ENCODE data around the gene TRIM8. TPM values are rescaled to one million over a fixed set of nuclear protein-coding genes. Genes with fewer than 3 reads are reported as not detected.

Gene TRIM8
- total and polyA plus RNA-seq, 2 of the 4 experiments (the other 2 are of a cell fraction): 25.5 to 126 TPM

GRCh38 chr10:102702742-102703141 is 58.5 kb downstream of the TRIM8 start:
- in situ Hi-C loops (cut with MboI; ENCODE audit: low sequenced_read_pairs): no loop called here

More at GRCh38 chr10:102702742-102703141, 58.5 kb downstream of the TRIM8 start:
- no peak overlapping the region for H4K8ac ChIP-seq (ENCODE audit: low read depth in 2 of 2, low read length in 2 of 2)
- no peak overlapping the region for H3K4ac ChIP-seq (ENCODE audit: low read depth, low read length)
- no peak overlapping the region for H2BK20ac ChIP-seq (ENCODE audit: low read depth, low read length)
- H4K5ac ChIP-seq (ENCODE audit: low read depth, low read length): no peak overlapping the region
- H2AK5ac ChIP-seq (ENCODE audit: low read depth, low read length): no peak overlapping the region
- ATAC-seq (ENCODE audit: low read depth) (no peak), DNase-seq (peak; percentile 40)
- H3K9ac ChIP-seq (ENCODE audit: low read depth, low read length): no peak overlapping the region
- H4K20me1 ChIP-seq (ENCODE audit: insufficient read depth, low read length): no peaks in the 10 kb centered on the region; the same call in 1 of the 2 replicates
- H2BK15ac ChIP-seq (ENCODE audit: low read depth, low read length): no peak overlapping the region
- ChIA-PET POLR2A (ENCODE audit: unreplicated experiment) (no interaction called here), CTCF (no interaction called here)
- TF ChIP-seq MAFK (IDR thresholded peaks at IDR 0.05; ENCODE audit: low read depth, low read length) (no peak), CHD1 (IDR thresholded peaks at IDR 0.05; ENCODE audit: low read depth, low read length) (no peak), BHLHE40 (IDR thresholded peaks at IDR 0.05; ENCODE audit: low read depth, low read length) (no peak), RAD21 (IDR thresholded peaks at IDR 0.05; ENCODE audit: low read length) (no peak), FOS (IDR thresholded peaks at IDR 0.05; ENCODE audit: low read depth, low read length) (no peak), ELK1 (IDR thresholded peaks at IDR 0.05; ENCODE audit: borderline replicate concordance, low read depth, low read length) (no peak), CEBPB (IDR thresholded peaks at IDR 0.05; ENCODE audit: low read depth, low read length) (no peak), RCOR1 (IDR thresholded peaks at IDR 0.05; ENCODE audit: insufficient replicate concordance, low read length) (no peak), SMC3 (IDR thresholded peaks at IDR 0.05; ENCODE audit: low read depth, low read length) (no peak), MXI1 (IDR thresholded peaks at IDR 0.05; ENCODE audit: borderline replicate concordance, low read depth, low read length) (no peak), USF2 (IDR thresholded peaks at IDR 0.05; ENCODE audit: low read depth, low read length) (no peak), POLR2A (IDR thresholded peaks at IDR 0.05; ENCODE audit: low read depth, low read length) (no peak), MAZ (IDR thresholded peaks at IDR 0.05; ENCODE audit: borderline replicate concordance, low read depth, low read length) (no peak), RFX5 (IDR thresholded peaks at IDR 0.05; ENCODE audit: low read depth, low read length) (no peak), CTCF (conservative IDR thresholded peaks at IDR 0.05; ENCODE audit: low read depth, low read length) (no peak), NFE2L2 (IDR thresholded peaks at IDR 0.05; ENCODE audit: low read depth, low read length) (no peak)
- H3K27ac ChIP-seq (ENCODE audit: insufficient read depth, low read length): no peak overlapping the region
- peaks cover 6% of the 10 kb centered on the region for H3K36me3 ChIP-seq (ENCODE audit: control insufficient read depth, insufficient read depth, low read length)
- H3K9me1 ChIP-seq (ENCODE audit: insufficient read depth, low read length): peaks cover 7% of the 10 kb centered on the region
- no peaks in the 10 kb centered on the region for H3K9me3 ChIP-seq (ENCODE audit: control insufficient read depth, insufficient read depth, low read length)
- H3K14ac ChIP-seq (replicated peaks; ENCODE audit: low read depth, low read length): no peak overlapping the region
- no TSS peak for BruUV-seq (replicated peaks)
- no peak overlapping the region for H2BK120ac ChIP-seq (ENCODE audit: low read depth, low read length)
- no peak overlapping the region for H3K56ac ChIP-seq (ENCODE audit: extremely low read depth, insufficient read depth, low read length)
- H2AFZ ChIP-seq (replicated peaks; ENCODE audit: low read length, poor library complexity): no peak overlapping the region
- H4K91ac ChIP-seq (ENCODE audit: insufficient read depth, low read depth, low read length): no peak overlapping the region
- H2BK5ac ChIP-seq (ENCODE audit: low read depth, low read length, poor library complexity, severe bottlenecking): no peak overlapping the region
- dilution Hi-C loops (cut with HindIII; ENCODE audit: low sequenced_read_pairs, unreplicated experiment) (no loop called here), intact Hi-C loops (cut with micrococcal nuclease) (no loop called here)
- H2AK9ac ChIP-seq (replicated peaks; ENCODE audit: low read depth, low read length, poor library complexity): no peak overlapping the region
- no peak overlapping the region for H3K18ac ChIP-seq (ENCODE audit: low read depth, low read length)
- no peak overlapping the region for H3K23ac ChIP-seq (ENCODE audit: low read depth, low read length)
- H3K4me1 ChIP-seq (ENCODE audit: control insufficient read depth, insufficient read depth, low read length): peaks cover 9% of the 10 kb centered on the region
- peaks cover 12 to 28% of the 10 kb centered on the region in 2 experiments; a peak in 3 of 4 replicates for H3K79me1 ChIP-seq (ENCODE audit: low read depth in 1 of 2, low read length in 2 of 2)
- no peak overlapping the region for H3K4me3 ChIP-seq (ENCODE audit: insufficient read depth, low read depth, low read length)
- no peak overlapping the region for H3K4me2 ChIP-seq (ENCODE audit: low read depth, low read length)
- no peaks in the 10 kb centered on the region for H3K27me3 ChIP-seq (ENCODE audit: control insufficient read depth, insufficient read depth, low read length)
- WGBS, 2 experiments (ENCODE audit: extremely low coverage in 2 of 2, insufficient read length in 1 of 2): 56% methylated on average over 2 of the region's 2 CpGs; no CpG with 5 or more reads in 1 of the 2 experiments
